GM19099 (cell line): ENCODE results near the gene MSH5.

Source experiments
- POLR2A ChIP-seq: IDR thresholded peaks from 3 replicates; pipeline ENCODE4 v1.6.1; 2011; ENCODE audit warnings: low read depth; ENCODE audit not compliant: insufficient read length; ENCODE audit errors: extremely low read depth

The MSH5 gene

DNA sequence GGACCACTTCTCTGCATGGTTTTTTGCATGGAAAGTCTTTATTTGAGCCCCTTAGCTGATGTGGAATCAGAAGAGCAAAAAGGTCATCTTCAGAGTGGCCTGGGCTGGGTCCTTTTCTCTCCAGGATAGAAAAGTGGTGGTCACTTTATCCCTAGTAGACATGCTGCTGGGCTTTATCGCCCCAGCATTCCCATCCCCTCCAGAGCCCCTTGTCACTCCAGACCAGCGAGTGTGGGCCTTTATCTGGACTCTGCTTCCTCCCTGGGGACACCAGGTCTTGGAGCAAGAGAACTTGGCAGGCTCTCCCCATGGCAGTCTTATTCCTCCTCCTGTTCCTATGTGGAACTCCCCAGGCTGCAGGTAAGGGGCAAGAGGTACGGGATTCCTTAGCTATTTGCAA lies 33.2 kb upstream of the MSH5 start, which contains the start of gene LY6G6F:
Gene LY6G6F, plus strand, starts transcription at position 268 of the 400 bp plus-strand sequence. Its CDS starts 41 bp downstream, at position 309.
- TF ChIP-seq POLR2A: no peak

DNA sequence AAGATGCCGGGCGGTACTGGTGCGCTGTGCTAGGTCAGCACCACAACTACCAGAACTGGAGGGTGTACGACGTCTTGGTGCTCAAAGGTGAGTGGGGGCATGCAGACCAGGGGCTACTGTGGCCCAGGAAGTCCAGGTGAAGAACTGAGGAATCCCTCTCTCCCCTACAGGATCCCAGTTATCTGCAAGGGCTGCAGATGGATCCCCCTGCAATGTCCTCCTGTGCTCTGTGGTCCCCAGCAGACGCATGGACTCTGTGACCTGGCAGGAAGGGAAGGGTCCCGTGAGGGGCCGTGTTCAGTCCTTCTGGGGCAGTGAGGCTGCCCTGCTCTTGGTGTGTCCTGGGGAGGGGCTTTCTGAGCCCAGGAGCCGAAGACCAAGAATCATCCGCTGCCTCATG lies 32.1 kb upstream of the MSH5 start:
- no peak for TF ChIP-seq POLR2A

DNA sequence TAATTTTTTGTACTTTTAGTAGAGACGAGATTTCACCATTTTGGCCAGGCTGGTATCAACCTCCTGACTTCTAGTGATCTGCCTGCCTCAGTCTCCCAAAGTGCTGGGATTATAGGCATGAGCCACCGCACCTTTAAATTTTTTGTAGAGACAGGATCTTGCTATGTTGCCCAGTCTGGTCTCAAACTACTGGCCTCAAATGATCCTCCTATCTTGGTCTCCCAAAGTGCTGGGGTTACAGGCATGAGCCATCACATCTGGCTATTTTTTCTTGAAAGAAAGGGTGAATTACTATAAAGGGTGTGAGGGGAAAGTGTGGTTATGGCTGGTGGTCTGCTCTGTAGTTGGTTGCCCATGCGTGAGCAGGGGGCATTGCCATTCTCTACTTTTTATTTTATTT lies 31.6 kb upstream of the MSH5 start:
- no peak for TF ChIP-seq POLR2A

DNA sequence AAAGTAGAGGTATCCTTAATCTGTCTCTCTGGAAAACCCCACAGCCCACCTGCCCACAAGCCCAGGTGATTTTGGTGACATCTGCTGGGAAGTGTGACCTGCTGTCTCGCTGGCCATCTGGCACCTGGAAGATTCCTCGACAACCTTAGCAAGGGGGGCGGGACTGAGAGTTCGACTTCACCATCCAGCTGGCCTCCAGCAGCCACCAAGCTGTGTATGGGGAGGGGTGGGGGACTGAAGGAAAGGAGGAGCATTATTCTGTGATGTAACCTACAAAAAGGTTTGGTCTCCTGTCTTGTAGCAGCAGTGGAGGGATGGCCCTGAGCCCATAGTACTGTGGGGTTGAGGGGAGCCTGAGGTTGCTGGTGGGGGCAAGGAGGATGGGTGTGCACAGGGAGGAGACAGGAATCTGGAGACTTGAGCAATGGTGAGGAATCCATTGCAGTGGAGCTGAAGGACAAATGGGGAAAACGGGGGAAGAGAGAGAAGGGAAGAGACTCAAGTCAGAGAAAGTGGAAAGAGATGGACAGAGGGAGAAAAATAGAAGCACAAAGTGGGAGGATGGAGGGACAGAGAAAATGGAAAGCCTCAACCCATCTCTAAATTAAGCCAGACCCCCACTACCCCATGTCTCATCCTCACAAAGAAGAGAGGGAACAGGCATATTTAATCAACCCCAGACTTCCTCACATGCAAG lies 29.1 kb upstream of the MSH5 start:
- no peak for TF ChIP-seq POLR2A

DNA sequence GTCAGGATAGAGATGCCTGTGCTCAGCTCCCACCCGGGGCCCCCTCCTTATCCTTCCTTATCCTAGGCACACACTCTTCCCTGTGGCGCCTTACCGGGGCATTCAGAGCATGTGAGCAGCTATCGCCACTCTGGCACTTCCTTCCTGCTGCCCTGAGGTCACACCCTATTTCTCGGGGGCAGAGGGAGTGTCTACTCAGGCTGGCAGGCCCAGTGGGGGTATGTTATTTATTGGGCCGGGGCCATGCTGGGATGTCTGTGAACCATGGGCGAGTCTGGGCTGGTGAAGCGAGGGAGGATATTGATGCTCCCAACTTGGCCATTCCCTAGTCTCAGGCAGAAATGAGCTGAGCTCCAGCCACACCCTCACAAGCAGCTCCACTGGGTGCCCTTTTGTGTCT lies 28.6 kb upstream of the MSH5 start:
- no peak for TF ChIP-seq POLR2A

DNA sequence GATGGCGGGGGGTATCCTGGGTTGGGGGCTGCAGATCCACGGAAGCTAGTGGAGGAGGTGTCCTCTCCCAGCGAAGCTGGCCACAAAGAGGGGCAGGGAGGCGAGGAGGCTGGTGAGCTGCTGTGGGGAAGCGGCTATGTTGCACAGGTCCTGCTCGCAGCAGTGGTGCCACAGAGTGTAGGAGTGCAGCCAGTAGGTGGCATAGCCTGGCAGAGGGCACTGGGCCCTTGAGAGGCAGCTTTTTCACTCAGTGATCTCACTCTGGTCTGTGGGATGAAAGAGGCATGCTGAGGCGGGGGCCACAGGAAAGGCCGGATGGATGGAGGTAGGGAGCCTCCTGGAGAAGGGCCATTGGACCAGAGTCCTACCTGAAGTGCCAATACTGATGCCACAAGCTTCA lies 27.5 kb upstream of the MSH5 start:
- no peak for TF ChIP-seq POLR2A

DNA sequence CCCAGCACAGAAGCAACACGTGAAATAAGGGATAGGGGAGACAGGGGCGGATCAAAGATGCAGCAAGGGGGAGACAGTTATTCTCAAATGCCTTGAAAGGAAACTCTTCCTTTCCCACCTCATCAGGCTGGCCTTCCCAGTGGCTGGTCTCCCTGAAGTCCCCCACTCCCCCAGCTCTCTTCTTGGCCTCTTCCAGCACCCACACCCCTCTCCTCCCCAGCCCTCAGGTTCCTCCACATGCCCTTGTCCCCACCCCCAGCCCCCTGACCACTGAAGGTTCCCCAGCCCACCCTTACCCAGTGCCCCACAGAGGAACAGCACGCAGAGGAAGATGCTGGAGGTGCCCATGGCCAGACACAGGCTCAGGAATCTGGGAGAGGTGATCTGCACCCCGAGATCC lies 26.3 kb upstream of the MSH5 start:
- no peak for TF ChIP-seq POLR2A

DNA sequence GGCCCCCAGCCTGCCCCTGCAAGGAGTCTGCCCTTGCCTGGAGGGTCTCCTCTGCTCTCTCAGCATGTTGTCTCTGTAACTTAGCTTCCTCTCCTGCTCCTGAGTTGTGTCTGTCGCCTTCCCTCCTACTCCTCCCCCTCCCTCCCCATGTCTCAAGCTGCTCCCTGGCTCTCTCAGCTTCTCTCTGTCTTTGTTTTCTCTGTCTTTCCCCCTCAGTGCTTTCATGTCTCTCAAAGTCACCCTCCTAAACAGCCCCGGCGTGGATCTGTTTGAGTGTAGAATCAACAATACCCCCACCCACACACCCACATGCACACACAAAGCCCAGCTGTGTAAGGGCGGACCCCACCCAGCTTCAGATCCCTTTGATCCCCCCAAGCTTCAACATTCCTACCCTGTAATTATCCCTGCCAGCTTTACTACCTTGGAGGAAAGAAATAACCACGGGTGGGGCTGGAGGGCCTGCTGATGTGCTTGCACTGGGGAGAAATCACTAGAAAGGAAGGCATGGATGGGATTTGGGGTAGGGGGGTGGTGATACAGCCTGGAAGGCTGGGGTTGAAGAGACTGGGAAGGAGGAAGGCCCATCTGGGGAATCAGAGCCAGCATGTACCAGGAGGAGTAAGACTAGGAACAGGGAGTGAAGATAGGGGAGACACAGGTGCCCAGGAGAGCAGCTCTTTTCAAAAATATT lies 25.7 kb upstream of the MSH5 start:
- TF ChIP-seq POLR2A: no peak

DNA sequence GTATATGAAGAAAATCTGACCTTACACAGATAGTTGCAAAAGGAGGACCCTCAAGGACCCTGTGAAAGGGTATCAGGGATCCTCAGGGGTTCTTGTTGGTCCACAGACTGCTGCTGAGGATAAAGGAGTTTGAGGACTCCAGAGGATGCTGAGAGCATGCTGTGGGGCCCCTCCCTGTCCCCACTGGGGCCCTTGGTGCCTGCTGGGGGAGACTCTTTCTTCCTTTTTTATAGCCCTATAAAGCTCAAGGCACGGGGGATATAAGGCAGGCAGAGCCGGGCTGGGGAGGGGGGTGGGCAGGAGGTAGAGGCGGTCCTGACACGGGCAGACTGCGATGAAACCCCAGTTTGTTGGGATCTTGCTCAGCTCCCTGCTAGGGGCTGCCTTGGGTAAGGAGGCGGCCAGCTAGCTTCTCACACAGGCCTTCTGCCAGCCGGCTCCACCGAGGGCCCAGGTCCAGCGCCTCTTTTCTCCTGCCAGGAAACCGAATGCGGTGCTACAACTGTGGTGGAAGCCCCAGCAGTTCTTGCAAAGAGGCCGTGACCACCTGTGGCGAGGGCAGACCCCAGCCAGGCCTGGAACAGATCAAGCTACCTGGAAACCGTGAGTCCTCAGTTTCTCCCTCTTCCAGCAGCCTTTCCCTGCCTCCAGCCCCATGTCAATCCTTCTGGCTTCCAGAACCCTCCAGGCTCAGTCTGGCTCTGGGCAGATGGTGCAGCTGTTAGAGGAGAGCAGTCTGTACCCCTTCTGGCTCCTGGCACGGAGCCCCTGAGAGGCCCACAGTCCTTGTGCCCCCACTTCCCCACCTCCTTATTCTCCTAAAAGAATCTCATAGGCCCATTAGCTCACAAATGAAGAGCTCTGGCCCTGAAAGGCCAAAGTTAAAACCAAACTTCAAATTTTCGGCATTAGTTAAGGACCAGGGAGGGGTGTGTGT lies 24.5 kb upstream of the MSH5 start, which contains the start of gene LY6G6D:
Gene LY6G6D, plus strand, starts transcription at position 327 of the 937 bp plus-strand sequence. Its CDS starts 8 bp downstream, at position 335.
- no peak for TF ChIP-seq POLR2A

DNA sequence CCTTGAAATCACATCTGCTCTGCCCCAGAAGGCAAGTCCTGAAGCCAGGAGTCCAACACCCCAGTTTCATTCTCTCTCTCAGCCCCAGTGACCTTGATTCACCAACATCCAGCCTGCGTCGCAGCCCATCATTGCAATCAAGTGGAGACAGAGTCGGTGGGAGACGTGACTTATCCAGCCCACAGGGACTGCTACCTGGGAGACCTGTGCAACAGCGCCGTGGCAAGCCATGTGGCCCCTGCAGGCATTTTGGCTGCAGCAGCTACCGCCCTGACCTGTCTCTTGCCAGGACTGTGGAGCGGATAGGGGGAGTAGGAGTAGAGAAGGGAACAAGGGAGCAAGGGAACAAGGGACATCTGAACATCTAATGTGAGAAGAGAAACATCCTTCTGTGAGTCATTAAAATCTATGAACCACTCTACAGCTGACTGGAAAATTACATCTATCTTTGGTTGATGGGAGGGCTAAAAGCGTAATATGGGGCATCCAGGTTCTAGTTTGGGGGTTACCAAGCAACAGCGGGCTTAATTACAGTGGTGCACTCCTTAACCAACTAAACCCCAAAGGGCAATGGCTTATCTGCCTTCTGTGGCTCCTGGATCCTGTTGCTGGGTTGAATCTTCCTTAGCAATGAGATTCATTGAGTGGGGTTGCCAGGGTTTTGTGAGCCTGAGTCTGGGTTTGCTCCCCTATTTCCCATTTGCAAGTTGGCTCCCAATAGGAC lies 22.1 kb upstream of the MSH5 start:
- no peak for TF ChIP-seq POLR2A

DNA sequence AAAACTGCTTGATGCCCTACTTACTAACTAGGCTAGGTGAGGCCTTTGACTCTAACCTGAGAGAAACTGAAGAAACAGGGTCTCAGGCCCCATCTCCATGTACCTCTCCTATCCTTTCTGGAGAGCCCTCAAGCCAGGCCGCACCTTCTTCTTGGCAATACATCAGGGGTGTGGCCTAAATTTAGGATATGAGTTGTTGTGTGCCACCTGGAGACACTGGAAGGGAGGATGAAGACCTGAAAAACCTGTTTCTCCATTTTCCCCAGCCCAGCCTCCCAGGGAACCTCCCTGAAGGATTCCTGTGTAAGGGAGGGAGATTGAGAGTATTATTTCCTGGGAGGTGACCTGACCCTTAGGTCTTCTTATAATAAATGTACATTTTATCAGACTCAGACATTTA lies 21.5 kb upstream of the MSH5 start:
- no peak for TF ChIP-seq POLR2A

DNA sequence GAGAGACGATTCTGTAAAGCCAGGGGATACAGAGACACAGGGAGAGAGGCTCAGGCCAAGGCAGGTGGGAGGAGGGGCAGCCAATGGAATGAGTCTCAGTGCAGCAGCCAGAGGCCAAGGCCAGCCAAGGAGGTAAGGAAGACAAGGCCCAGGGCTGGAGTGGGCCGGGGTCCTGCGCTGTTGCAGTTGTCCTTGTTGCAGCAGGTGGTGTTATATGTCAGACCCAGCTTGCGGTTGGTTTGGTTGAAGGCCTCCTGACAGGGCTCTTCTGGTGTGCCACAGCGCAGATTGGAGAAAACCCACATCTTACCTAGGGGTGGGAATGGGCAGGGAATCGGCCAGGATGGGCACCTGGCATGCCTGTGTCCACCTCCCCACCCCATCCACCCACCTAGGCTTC lies 20.8 kb upstream of the MSH5 start:
- TF ChIP-seq POLR2A: no peak

DNA sequence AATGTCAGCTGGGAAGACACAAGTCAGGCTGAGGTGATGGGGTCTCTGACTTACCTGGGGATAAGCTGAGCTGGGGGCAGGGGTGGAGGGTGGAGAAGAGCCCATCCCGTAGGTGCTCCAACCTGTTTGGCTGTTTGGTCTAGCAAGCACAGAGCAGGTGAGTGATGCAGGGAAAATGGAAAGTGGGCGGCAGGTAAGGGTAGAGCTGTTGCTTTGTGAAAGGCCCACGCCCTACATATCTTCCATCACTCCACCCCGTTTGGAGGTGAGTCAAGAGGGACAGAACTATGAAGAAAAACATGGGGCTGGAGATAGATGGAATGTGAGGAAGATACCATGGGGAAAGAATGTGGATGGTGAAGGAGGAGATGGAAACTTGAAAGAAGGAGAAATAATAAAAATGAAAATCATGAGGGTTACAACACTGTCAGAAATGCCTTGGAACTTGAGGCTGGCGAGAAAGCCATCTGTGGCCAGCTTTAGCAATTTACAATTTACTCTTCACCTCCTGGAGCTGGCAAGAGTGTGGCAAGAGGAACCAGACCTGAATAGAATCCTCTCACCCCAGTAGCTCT lies 19.5 kb upstream of the MSH5 start:
- TF ChIP-seq POLR2A: no peak

DNA sequence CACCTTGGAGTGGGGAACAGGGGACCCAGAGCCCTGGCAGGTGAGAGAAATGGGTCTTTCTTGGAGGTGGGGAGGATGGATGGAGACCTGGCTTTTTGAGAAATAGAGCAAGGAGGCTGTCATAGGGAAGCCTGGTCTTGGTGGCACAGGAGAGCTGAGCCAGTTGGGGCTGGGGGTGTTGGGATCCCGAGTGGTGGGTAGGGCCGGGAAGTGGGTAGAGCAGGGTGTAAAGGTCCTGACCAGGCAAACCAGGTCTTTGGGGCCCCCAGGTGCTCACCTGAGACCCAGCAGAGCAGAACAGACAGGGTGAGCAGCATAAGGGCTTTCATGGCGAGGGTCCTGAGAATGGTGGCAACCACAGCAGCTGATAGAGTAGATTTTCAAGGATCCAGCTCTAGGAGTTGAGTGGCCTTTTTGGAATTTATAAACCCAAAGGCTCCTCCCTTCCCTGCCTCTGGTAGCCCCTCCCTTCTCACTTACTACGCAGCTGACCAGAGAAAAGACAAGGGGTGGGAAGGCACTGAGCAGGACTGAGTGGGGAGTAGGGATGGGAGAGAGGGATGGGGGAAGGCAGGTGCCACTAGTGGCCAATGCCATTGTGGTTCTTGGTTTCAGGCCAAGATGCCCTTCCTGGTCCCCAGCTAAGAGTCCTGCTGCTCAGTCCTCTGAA lies 18.3 kb upstream of the MSH5 start, which contains the start of gene LY6G6C:
Gene LY6G6C, minus strand, starts transcription at position 396 of the 670 bp plus-strand sequence. Its CDS starts 67 bp downstream, at position 329.
- no peak for TF ChIP-seq POLR2A
